Fibroblast of skin of right quadriceps (primary cell): ENCODE data around the gene CAMTA2.
"Not testable (repeated sequence)": the region's sequence is repeated elsewhere in the genome, so short reads cannot be mapped to it uniquely, and the experiment has no call there.

Source experiments
- DNase-seq: peaks from one replicate; pipeline ENCODE4 v3.0.0-alpha.2; 2013

CAMTA2 gene

GRCh38 chr17:4945944-4946280 is 41.6 kb downstream of the CAMTA2 start:
- DNase-seq, result no peak

GRCh38 chr17:4945176-4945943 is 42.1 kb downstream of the CAMTA2 start:
- DNase-seq, result peak; percentile 88

DNA sequence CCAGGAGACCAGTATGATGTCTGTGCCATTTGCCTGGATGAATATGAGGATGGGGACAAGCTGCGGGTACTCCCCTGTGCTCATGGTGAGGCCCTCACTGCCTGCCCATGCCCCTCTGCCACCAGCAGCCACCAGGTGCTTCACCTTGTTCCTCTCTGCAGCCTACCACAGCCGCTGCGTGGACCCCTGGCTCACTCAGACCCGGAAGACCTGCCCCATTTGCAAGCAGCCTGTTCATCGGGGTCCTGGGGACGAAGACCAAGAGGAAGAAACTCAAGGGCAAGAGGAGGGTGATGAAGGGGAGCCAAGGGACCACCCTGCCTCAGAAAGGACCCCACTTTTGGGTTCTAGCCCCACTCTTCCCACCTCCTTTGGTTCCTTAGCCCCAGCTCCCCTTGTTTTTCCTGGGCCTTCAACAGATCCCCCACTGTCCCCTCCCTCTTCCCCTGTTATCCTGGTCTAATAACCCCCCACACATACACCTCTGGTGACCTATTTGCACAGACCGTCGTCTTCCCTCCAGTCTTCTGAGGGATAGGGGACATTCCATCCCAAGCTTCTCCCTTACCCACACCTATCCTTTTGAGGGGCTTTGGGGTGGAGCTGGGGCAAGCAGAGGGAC is 42.8 kb downstream of the CAMTA2 start:
- DNase-seq, result no peak

DNA sequence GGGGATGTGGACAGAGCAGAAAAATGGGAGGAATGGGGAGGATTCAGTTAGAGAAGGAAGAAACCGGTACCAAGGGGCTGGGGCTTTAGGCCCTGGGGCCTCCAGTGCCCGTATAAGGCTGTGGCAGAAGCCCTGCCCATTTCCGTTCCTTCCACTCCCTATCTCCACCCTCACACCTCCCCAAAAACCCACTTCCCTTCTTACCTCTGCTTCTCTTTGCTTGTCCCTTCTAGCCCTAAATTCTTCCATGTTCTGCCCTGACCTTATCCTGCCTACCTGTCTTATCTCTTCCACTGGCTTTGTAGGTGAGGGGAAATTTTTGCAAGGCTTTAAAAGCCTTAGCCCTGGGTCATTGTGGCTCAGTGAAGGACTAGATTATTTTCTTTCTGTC is 43.3 kb downstream of the CAMTA2 start:
- no peak for DNase-seq

GRCh38 chr17:4942760-4943508 is 44.5 kb downstream of the CAMTA2 start:
- no peak for DNase-seq

DNA sequence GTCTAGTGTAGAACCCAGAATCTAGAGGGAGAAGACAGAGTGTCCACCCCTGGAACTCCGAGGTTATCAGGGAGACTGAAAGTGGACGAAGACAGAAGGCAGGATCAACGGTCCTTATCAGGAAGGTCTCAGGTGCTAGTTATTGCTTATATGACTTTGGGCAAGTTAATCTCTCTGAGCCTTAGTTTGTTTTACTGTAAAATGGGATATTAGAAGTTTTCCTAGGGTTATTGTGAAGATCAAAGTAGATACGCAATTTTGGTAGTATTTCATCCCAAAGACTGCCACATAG is 46.2 kb downstream of the CAMTA2 start:
- DNase-seq, result no peak

DNA sequence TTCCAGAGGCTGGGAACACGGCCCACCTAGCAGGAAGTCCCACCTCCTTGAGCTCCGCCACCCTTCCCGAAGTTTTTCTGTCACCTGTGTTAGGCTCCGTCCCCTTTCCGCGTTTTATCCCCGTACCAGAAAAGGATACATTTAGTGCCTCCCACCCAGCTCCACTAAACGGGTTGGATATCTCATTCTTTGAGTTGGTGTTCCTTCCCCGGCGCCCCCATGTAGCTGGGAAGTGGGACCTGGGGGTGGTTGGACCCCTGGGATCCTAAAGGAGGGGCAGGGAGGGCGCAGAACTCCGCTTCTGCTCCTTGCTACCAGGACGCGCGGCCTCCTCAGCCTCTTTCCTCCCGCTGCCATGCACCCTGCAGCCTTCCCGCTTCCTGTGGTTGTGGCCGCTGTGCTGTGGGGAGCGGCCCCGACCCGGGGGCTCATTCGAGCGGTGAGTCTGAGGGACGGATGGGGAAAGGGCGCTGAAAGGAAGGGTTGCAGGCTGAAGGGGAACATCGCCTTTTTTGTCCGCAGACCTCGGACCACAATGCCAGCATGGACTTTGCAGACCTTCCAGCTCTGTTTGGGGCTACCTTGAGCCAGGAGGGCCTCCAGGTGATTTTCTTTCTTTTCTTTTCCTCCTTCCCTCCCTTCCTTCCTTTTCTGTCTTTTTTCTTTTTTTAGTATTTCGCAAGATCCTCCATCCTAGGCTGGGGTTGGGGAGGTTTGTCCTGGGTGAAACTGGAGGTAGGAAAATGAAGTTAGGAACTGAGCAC is 46.7 kb downstream of the CAMTA2 start:
- no peak for DNase-seq

DNA sequence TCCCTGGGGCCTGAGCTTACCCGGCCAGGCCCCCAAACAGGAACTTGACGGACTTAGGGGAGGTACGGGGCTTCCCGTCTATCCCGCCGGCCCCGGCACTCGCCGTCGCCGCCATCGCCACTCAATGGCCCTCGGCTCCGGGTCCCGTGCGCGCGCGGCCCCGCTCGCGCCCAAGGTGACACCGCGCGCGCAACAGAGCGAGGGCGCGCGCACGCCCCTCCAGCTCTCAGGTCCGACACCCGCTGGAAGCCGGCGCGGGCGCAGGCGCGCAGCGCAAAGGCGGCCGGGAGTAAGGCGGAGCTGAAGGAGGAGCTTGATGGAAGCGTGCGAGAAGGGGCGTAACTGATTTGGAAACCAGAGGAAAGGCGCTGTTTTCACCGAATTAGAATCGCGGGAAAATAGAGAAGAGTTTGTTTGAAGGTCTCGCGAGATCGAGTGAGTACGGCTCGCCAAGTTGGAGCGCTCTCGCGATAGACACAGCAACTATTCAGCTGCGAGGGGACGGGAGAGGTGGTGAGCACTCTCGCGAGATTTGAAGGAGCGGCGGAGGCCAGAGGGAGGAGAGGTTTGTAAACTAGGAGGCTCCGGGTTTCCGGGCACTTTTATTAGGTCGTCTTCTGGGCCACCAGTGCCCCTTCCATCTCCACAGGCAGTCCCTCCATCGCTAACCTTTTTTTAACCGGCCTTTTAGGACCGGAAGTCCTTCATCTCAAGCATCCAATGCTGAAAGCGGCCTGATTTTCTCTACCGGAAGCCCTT is 47.5 kb downstream of the CAMTA2 start, which contains the start of the genes RNF167 and SLC25A11:
Gene RNF167, plus strand, starts transcription at position 473 of the 759 bp plus-strand sequence. CDS start 642 bp downstream, outside the sequence.
Gene SLC25A11, minus strand, starts transcription at position 251 of the 759 bp plus-strand sequence. Its CDS starts 136 bp downstream, at position 115.
- peak; percentile 100 for DNase-seq

GRCh38 chr17:4939546-4939795 is 48.0 kb downstream of the CAMTA2 start:
- DNase-seq, result no peak

DNA sequence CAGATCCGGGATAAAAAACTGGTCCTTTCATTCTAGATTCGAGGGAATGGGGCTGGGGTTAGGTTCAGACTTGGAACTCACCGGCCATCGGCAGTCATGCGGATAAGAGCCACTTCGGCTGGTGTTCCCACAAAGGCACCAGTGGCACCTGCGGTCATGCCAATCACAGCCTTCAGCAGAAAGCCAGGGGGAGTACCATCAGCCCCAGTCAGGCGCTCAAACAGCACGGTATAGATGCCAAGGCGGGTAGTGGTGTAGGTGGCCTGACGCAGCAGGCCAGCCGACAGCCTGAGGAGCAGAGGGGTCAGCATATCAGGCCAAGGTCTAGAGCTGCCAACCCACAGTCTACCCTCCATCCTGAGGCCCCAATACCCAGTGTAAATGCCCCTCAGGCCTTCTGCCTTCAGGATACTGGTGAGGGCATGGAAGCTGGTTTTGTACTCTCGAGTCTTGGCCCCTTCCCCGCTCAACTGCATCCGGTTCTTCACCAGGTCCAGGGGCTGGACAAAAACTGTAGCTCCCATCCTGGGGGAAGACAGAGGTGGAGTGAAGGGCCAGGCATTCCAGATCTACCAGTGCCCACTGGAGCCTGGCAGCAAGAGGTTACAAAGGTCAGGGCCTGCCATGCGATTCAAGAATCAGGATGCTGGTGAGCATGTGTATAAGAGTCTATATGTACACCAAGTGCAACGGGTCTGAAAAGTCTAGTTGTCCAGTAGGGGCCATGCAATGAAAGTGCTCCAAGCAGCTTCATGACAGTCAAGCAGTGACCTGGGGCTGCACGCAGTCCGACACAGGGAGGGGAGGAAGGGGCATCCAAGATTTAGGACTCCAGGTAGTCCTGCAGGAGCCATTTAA is 48.6 kb downstream of the CAMTA2 start:
- DNase-seq, result no peak

DNA sequence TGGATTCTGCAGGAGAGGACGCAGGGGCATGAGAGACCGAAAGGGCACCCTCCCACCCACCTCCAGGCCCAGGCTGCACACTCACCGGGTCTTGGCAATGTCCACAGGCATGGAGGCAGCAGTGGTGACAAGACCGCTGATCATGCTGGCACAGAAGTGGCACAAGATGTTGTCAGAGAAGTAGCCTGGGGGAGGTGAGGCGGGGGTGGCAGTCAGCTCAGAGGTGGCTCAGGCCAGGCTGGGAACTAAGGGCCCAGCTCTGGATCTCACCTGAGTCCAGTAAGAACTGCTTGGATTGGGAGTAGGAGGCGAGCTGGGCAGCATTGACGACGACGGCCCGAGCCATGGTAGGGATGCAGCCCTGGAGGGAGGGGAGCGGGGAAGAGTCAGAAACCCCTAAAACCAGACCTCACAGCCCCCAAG is 49.4 kb downstream of the CAMTA2 start:
- DNase-seq, result no peak

DNA sequence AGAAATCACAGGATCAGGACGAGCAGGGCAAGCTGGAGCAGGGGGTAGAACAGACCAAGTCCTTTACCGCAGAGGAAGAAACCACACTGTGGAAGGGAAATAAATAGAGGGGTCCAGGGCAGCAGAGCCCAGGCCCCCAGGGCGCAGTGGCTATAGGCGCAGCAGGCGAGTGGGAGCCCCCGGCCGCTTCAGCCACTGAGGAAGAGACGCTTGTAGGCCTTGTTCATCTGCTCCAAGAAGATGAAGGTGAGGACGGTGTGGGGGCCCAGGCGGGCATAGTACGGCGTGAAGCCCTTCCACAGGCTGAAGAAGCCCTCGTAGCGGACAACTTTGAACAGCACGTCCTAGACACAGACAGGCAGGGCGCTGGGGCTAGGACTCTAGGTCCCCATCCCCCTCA is 49.9 kb downstream of the CAMTA2 start:
- DNase-seq, result no peak

- DNase-seq, result no peak
These were observed 51.0 kb downstream of the CAMTA2 start for GRCh38 chr17:4936436-4936835.

DNA sequence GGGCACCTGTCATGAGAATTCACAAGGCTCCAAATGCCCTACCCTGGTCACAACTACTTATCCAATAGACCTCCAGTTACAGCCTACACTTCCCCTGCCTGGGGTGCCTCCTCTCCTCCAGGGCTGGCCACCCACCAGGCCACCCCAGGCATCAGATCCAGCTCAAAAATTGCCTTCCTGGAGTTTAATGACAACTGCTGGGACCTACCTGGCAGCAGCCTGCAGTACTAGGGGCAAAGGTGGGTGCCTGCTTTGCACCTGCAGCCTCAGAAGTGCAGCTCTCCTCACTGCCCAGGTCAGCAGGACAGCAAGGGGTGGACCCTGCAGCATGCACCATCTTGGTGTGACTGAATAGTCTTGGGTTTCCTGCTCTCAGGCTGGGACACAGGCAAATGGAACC is 51.8 kb downstream of the CAMTA2 start:
- DNase-seq, result no peak

DNA sequence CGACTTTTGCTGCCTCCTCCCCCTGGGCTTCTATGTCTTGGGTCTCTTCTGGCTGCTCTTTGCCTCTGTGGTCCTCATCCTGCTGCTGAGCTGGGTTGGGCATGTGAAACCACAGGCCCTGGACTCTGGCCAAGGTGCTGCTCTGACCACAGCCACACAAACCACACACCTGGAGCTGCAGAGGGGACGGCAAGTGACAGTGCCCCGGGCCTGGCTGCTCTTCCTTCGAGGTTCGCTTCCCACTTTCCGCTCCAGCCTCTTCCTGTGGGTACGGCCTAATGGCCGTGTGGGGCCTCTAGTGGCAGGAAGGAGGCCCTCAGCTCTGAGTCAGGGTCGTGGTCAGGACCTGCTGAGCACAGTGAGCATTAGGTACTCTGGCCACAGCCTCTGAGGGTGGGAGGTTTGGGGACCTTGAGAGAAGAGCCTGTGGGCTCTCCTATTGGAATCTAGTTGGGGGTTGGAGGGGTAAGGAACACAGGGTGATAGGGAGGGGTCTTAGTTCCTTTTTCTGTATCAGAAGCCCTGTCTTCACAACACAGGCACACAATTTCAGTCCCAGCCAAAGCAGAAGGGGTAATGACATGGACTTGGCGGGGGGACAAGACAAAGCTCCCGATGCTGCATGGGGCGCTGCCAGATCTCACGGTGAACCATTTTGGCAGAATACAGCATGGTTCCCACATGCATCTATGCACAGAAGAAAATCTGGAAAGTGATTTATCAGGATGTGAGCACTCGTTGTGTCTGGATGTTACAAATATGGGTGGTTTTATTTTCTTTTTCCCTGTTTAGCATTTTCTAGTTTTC is 53.1 kb downstream of the CAMTA2 start:
- peak; percentile 31 for DNase-seq

DNA sequence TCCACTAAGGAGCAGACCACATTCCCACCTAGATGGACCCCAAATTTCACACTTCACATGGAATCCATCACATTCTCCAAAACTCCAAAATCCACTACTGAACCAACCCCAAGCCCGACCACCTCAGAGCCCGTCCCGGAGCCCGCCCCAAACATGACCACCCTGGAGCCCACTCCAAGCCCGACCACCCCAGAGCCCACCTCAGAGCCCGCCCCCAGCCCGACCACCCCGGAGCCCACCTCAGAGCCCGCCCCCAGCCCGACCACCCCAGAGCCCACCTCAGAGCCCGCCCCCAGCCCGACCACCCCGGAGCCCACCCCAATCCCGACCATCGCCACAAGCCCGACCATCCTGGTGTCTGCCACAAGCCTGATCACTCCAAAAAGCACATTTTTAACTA is 53.8 kb downstream of the CAMTA2 start:
- DNase-seq, result no peak

GRCh38 chr17:4932756-4933155 is 54.7 kb downstream of the CAMTA2 start:
- DNase-seq, result no peak

DNA sequence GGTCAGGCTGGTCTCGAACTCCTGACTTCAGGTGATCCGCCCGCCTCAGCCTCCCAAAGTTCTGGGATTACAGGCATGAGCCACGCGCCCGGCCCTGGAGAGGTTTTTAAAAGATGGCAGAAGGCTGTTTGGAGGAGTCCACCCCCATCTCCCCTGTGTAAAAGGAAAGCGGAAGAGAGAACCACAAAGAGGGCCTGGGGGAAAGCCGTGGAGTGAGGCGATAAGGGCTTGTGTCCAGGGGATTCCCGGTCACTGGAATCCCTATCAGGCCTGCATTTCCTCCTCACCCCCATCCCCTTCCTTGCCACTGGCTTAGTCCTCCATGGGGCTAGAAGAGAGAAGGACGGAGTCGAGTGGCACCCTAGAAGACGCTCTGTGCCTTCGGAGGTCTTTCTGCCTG is 55.5 kb downstream of the CAMTA2 start, which contains the start of gene GP1BA:
Gene GP1BA, plus strand, starts transcription at position 315 of the 400 bp plus-strand sequence. CDS start 328 bp downstream, outside the sequence.
- no peak for DNase-seq

- no peak for DNase-seq
These were observed 58.6 kb downstream of the CAMTA2 start for GRCh38 chr17:4928881-4929280.

DNA sequence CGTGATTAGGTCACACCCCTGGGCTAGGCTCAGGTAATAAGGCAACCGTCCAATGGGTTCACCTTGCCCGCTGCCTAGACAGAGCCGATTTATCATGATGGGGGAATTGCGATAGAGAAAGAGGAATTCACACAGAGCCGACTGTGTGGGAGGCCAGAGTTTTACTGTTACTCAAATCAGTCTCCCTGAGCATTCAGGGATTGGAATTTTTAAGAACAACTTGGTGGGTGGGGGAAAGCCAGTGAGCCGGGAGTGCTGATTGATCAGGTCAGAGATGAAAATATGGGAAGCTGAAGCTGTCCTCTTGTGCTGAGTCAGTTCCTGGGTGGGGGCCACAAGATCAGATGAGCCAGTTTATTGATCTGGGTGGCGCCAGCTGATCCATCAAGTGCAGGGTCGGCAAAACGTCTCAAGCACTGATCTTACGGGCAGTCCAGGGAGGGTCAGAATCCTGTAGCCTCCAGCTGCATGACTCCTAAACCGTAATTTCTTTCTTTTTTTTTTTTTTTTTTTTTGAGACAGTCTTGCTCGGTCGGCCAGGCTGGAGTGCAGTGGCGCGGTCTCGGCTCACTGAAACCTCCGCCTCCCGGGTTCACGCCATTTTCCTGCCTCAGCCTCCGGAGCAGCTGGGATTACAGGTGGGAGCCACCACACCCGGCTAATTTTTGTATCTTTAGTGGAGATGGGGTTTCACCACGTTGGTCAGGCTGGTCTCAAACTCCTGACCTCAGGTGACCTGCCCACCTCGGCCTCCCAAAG is 60.7 kb downstream of the CAMTA2 start:
- DNase-seq, result not testable (repeated sequence)
